HL-60 (cell line): ENCODE measurements around the gene OR10A3.

ENCODE experiments used
- GABPA ChIP-seq: IDR thresholded peaks from 2 replicates; pipeline ENCODE4 v1.6.1; 2012; ENCODE audit warnings: low read depth
- POLR2AphosphoS5 ChIP-seq: IDR thresholded peaks from 2 replicates; pipeline ENCODE4 v1.6.1; 2012; ENCODE audit warnings: low read depth
- SPI1 ChIP-seq: IDR thresholded peaks from 2 replicates; pipeline ENCODE4 v1.6.1; 2012; ENCODE audit warnings: low read depth, mild to moderate bottlenecking, borderline replicate concordance
- TF ChIP-seq, protein P1 (sequence below): IDR thresholded peaks from one replicate; pipeline ENCODE4 v1.5.1; 2011; ENCODE audit warnings: low read length, control low read depth, inconsistent platforms; ENCODE audit not compliant: insufficient read depth
- TF ChIP-seq, protein P2 (sequence below): IDR thresholded peaks from 2 replicates; pipeline ENCODE4 v1.6.1; 2012; ENCODE audit warnings: low read depth; ENCODE audit not compliant: insufficient replicate concordance

DNA sequence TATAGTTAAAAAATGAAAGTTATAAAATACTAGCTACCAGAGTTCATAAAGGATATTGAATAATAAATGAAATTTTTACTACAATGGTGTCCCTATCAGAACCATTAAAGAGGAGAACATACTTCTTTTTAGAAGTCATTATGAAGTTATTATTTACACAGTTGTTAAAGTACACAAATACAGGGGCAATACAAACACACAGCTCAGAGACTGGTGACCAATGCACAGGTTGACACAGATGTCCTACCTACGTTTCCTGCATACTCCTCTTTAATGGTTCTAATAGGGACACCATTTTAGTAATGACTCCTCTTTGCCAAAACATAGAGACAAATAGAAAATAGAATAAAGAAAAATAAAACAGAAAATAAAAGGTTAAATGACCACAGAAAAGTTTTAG, 13.7 kb upstream of the OR10A3 start:
- TF ChIP-seq, protein P1, sequence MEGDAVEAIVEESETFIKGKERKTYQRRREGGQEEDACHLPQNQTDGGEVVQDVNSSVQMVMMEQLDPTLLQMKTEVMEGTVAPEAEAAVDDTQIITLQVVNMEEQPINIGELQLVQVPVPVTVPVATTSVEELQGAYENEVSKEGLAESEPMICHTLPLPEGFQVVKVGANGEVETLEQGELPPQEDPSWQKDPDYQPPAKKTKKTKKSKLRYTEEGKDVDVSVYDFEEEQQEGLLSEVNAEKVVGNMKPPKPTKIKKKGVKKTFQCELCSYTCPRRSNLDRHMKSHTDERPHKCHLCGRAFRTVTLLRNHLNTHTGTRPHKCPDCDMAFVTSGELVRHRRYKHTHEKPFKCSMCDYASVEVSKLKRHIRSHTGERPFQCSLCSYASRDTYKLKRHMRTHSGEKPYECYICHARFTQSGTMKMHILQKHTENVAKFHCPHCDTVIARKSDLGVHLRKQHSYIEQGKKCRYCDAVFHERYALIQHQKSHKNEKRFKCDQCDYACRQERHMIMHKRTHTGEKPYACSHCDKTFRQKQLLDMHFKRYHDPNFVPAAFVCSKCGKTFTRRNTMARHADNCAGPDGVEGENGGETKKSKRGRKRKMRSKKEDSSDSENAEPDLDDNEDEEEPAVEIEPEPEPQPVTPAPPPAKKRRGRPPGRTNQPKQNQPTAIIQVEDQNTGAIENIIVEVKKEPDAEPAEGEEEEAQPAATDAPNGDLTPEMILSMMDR = no peak
- TF ChIP-seq POLR2AphosphoS5 (no peak), GABPA (no peak), SPI1 (no peak)
- TF ChIP-seq, protein P2, sequence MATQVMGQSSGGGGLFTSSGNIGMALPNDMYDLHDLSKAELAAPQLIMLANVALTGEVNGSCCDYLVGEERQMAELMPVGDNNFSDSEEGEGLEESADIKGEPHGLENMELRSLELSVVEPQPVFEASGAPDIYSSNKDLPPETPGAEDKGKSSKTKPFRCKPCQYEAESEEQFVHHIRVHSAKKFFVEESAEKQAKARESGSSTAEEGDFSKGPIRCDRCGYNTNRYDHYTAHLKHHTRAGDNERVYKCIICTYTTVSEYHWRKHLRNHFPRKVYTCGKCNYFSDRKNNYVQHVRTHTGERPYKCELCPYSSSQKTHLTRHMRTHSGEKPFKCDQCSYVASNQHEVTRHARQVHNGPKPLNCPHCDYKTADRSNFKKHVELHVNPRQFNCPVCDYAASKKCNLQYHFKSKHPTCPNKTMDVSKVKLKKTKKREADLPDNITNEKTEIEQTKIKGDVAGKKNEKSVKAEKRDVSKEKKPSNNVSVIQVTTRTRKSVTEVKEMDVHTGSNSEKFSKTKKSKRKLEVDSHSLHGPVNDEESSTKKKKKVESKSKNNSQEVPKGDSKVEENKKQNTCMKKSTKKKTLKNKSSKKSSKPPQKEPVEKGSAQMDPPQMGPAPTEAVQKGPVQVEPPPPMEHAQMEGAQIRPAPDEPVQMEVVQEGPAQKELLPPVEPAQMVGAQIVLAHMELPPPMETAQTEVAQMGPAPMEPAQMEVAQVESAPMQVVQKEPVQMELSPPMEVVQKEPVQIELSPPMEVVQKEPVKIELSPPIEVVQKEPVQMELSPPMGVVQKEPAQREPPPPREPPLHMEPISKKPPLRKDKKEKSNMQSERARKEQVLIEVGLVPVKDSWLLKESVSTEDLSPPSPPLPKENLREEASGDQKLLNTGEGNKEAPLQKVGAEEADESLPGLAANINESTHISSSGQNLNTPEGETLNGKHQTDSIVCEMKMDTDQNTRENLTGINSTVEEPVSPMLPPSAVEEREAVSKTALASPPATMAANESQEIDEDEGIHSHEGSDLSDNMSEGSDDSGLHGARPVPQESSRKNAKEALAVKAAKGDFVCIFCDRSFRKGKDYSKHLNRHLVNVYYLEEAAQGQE = no peak
